Brain microvascular endothelial cell (primary cell): ENCODE results near the gene SLC1A6.

Experiments used
- DNase-seq: peaks from one replicate; pipeline ENCODE4 v3.0.0-alpha.2; 2020
- H3K27ac ChIP-seq: fragments of 250-450 bp; sonication (Bioruptor Pico); 2 replicates; pipeline ENCODE4 v1.5.1; 2020; ENCODE audit warnings: mild to moderate bottlenecking, moderate library complexity
- H3K27me3 ChIP-seq: fragments of 250-450 bp; sonication (Bioruptor Pico); replicated peaks from 2 replicates; pipeline ENCODE4 v1.5.1; 2020; ENCODE audit warnings: mild to moderate bottlenecking
- H3K36me3 ChIP-seq: fragments of 250-450 bp; sonication (Bioruptor Pico); replicated peaks from 2 replicates; pipeline ENCODE4 v1.5.1; 2020; ENCODE audit warnings: mild to moderate bottlenecking
- H3K4me3 ChIP-seq: 2 replicates; pipeline ENCODE4 v1.5.1; 2011; ENCODE audit warnings: low read depth, mild to moderate bottlenecking, control low read depth, low read length, moderate library complexity
- CTCF ChIP-seq: IDR thresholded peaks from 2 replicates; pipeline ENCODE4 v1.5.1; 2011; ENCODE audit warnings: low read depth, mild to moderate bottlenecking, moderate library complexity, low read length, control low read depth, inconsistent platforms; ENCODE audit errors: missing control alignments
- in situ Hi-C: cut with HindIII; loops from 2 replicates; pipeline ENCODE4 v1.10.0; 2017; ENCODE audit warnings: low sequenced_read_pairs, low pct_ligation_motif_present

The SLC1A6 gene

DNA sequence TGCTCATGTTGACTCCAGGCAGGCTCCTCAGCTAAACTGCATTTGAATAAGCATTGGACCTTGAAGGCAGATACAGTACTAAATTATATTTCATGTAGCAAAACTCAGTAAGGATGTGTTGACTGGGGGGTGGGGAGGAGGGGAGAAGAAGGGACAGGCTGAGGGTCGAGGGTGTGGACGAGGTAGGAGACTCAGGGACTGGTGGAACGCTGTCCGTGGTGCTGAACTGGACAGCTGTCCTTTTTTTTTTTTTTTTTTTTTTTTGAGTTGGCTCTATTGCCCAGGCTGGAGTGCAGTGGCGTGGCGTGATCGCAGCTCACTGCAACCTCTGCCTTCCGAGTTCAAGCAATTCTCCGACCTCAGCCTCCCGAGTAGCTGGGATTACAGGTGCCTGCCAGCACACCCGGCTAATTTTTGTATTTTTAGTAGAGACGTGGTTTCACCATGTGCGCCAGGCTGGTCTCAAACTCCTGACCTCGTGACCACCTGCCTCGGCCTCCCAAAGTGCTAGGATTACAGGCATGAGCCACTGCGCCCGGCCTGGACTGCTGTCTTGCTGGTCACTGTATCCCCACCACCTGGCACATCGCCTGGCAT is 36.4 kb upstream of the SLC1A6 start:
- DNase-seq, result no peak
- no peaks in the 10 kb centered on the region for H3K36me3 ChIP-seq
- no peak for TF ChIP-seq CTCF
- no peak overlapping the region for H3K27ac ChIP-seq
- H3K4me3 ChIP-seq, result no peak overlapping the region
- H3K27me3 ChIP-seq, result peaks cover 3% of the 10 kb centered on the region
- in situ Hi-C loops, result no loop called here

GRCh38 chr19:15014579-15014978 is 34.9 kb upstream of the SLC1A6 start:
- no peak for DNase-seq
- H3K27me3 ChIP-seq, result peaks cover 7% of the 10 kb centered on the region
- no peak for TF ChIP-seq CTCF
- H3K27ac ChIP-seq, result no peak overlapping the region
- in situ Hi-C loops, result no loop called here
- no peak overlapping the region for H3K4me3 ChIP-seq
- H3K36me3 ChIP-seq, result no peaks in the 10 kb centered on the region

DNA sequence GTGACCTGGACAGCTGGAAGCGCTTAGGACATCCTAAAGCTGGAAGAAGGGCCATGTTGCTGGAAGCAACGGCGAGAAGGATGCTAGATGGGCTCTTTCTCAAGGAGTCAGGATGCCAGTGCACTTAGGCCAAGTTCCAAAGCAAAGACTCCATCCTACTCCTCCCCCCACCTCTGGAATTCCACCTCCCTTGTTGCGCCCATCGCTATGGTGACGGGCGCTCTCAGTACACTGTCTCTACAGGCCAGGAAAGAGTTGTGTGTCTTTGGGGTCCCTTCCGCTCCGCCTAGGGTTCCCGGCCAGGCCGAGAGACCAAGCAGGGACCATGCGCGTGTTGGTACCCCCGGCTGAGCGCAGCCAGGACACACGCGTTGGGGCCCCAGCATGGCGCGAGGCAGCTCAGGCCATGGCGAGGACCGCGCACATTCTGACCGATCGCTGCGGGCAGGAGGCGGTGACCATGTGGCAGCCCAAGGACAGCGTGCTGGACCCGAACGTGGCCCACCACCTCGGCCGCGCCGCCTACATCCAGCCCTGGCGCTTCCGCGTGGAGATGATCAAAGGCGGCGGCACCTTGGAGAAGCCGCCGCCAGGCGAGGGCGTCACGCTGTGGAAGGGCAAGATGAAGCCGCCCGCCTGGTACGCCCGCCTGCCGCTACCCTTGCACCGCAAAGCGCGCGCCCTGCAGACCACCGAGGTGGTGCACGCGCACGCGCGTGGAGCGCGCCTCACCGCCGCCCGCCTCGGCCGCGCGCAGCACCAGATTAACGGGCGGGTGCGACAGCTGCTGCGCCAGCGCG is 31.0 kb upstream of the SLC1A6 start:
- no peak overlapping the region for H3K27ac ChIP-seq
- in situ Hi-C loops, result no loop called here
- H3K27me3 ChIP-seq, result peaks cover 7% of the 10 kb centered on the region
- TF ChIP-seq CTCF, result no peak
- no peaks in the 10 kb centered on the region for H3K36me3 ChIP-seq
- no peak for DNase-seq
- no peak overlapping the region for H3K4me3 ChIP-seq

DNA sequence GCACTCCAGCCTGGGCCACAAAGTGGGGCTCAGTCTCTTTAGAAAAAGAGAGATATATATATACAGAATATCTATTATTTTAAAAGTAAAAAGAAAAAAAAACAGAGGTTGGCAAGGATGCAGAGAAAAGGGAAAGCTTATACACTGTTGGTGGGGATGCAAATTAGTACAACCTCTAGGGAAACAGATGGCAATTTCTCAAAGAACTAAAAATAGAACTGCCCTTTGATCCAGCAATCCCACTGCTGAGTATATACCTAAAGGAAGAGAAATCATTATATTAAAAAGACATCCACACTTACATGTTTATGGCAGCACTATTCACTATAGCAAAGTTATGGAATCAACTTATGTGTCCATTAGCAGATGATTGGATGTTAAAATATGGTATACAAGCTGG is 28.6 kb upstream of the SLC1A6 start:
- no peak overlapping the region for H3K27ac ChIP-seq
- no peaks in the 10 kb centered on the region for H3K36me3 ChIP-seq
- H3K4me3 ChIP-seq, result no peak overlapping the region
- no peak for DNase-seq
- H3K27me3 ChIP-seq, result peaks cover 7% of the 10 kb centered on the region
- TF ChIP-seq CTCF, result no peak
- in situ Hi-C loops, result no loop called here

GRCh38 chr19:14997981-14998380 is 18.3 kb upstream of the SLC1A6 start:
- Histone ChIP-seq H3K27me3 (no peaks in the 10 kb centered on the region), H3K36me3 (no peaks in the 10 kb centered on the region), H3K4me3 (no peak overlapping the region), H3K27ac (no peak overlapping the region)
- TF ChIP-seq CTCF, result no peak
- DNase-seq, result no peak
- in situ Hi-C loops, result no loop called here
